Panc1 (cell line): Measurements from ENCODE around the gene LPIN1.
"Not testable (repeated sequence)": the region's sequence is repeated elsewhere in the genome, so short reads cannot be mapped to it uniquely, and the experiment has no call there.

Source experiments
- CTCF ChIP-seq: fragments of 450-650 bp; IDR thresholded peaks from 2 replicates; pipeline ENCODE4 v1.5.1; 2017; ENCODE audit warnings: mild to moderate bottlenecking
- POLR2AphosphoS5 ChIP-seq: IDR thresholded peaks from 2 replicates; pipeline ENCODE4 v1.6.1; 2012; ENCODE audit warnings: mild to moderate bottlenecking, low read depth, low read length, moderate library complexity
- REST ChIP-seq, 2 experiments: IDR thresholded peaks; 2 replicates each; pipeline ENCODE4 v1.6.1; 2011 to 2012; ENCODE audit warnings: low read depth in 2 of 2, control low read depth in 1 of 2, low read length in 1 of 2, mild to moderate bottlenecking in 1 of 2, moderate library complexity in 1 of 2; ENCODE audit not compliant: insufficient read depth in 1 of 2
- SIN3A ChIP-seq: IDR thresholded peaks from 2 replicates; pipeline ENCODE4 v1.6.1; 2012; ENCODE audit warnings: low read depth, mild to moderate bottlenecking, low read length, moderate library complexity, borderline replicate concordance; ENCODE audit not compliant: insufficient read depth
- TCF7L2 ChIP-seq: IDR thresholded peaks from 2 replicates; pipeline ENCODE4 v1.6.1; 2011; ENCODE audit warnings: mild to moderate bottlenecking, low read depth, low read length, inconsistent platforms

- not testable (repeated sequence) for TF ChIP-seq CTCF; POLR2AphosphoS5; TCF7L2; REST (IDR thresholded peaks at IDR 0.05; ENCODE audit: insufficient read depth in 1 of 2, low read depth in 2 of 2, low read length in 1 of 2); SIN3A
Measured at GRCh38 chr2:11731214-11731984, 15.0 kb upstream of the LPIN1 start.
